Amygdala (tissue), 56 donors: ENCODE results near the gene ARHGAP15.

ENCODE experiments used
- DNase-seq, 56 donors: peaks; one replicate each; lab custom pipeline; 2025; lab: John Stamatoyannopoulos, UW

ARHGAP15 gene

DNA sequence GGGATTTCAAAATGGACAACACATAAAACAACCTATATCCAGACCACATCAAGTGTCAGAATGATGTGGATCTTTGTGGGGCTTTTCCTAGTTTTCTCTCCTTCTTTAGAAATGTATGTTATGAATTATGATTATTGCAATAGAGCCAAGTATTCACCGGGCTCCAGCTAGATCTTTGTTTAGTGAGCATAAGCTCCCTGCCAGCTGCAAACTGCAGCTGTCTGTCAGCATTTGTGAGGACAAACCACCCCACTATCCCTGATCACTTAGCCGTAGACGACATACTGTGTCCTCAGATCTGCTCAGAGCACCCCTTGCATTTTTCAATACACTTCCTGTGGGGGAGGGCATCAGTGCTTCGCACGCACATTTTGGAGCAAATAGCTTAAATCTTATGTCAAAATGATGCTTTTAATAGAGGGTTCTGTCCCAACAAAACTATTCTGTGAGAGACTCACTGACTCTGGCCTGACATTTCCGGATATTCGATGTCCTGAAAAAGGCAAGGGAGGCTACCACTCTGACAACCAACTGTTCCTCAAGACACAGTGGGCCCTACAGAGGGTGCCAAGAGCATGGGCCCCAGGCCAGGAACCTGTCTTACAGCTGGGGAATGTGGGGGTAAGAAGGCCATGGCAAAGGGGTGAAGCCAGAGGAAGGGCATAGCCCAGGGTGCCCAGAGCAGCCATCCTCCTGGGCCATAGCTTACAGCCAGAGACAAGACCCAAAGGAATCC lies 346.0 kb downstream of the ARHGAP15 start:
- peak in 1 of 56 donors; percentile 2 for DNase-seq

DNA sequence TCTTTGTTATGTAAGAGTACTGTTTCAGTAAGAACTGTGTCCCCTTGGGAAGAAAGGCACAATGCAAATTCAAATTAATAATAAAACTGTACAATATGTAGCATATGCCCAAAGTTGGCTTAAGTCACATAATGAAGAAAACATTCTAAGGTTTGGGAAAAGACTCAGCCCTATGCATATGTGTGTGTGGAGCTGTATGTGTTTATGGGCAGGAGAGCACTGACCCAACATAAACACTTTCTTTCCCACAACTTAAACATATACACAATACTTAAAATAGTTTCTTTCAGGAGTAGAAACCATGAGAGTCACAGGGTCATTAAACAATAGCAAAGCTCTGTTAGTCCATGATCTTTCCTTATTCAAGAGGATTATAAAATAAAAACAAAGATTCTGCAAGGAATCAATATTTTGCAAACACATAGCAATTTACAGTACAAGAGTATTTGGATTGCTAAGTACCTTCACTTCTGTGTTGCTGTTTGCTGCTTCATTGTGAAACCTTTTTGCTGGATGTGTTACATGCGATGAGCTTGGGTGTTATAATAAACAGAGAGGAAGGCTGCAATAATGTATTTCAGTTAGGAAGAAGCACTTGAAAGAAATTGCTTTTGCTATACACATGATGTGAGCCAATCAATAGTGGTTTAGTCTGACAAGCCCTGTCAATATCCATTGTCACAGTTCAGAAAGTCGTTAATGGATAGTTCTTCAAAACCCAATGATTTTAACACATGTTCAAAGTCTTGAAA lies 347.3 kb downstream of the ARHGAP15 start:
- DNase-seq, result no peak

DNA sequence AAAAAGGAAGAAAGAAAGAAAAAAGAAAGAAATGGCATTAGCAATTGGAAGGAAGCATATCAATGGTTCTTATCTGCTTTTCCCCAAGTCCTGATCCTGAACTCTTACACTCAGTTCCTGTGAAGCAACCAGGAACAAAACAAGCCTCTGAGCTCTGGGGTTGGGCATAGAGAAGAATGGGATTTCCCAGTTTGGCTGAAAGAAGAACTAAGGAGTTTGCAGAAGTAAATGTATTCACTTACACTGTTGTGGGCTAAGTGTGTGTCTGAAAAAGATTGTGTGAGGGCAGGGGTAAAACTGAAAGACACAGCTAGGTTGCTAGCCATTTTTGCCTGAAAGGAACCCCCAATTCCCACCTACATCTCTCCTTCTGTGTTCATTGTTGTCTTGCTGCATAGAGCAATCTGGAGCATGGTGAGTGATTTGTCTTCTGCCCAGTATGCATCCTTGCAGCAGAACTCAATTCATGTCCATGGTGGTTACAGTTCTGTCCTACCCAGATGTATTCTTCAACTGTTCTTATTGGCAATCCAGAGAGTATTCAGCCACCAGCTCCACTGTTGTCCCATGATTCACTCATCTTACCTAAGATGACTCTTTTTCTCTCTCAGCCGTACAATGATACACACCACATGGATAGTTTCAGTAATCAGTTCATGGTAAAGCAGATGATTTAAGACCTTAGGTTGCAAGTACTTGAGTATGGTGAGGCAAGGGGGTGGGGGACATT lies 348.7 kb downstream of the ARHGAP15 start:
- DNase-seq, result no peak

DNA sequence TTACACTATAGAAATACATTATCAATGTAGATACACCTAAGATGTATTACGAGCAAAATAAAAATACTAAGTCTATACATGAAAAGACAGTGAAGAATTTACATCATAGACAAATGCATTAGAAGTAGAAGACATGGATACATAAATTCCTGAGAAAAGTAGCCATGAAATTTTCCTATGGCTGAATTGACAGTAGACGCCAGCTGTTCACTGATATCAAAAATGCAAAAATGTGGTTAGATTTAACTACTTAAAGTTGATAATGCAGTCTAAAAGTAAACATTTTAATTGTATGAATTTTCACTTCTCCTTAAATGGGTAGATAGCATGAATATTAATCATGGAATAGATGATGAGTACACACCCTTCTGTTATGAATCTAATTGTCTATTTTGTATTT lies 350.9 kb downstream of the ARHGAP15 start:
- DNase-seq, result no peak

DNA sequence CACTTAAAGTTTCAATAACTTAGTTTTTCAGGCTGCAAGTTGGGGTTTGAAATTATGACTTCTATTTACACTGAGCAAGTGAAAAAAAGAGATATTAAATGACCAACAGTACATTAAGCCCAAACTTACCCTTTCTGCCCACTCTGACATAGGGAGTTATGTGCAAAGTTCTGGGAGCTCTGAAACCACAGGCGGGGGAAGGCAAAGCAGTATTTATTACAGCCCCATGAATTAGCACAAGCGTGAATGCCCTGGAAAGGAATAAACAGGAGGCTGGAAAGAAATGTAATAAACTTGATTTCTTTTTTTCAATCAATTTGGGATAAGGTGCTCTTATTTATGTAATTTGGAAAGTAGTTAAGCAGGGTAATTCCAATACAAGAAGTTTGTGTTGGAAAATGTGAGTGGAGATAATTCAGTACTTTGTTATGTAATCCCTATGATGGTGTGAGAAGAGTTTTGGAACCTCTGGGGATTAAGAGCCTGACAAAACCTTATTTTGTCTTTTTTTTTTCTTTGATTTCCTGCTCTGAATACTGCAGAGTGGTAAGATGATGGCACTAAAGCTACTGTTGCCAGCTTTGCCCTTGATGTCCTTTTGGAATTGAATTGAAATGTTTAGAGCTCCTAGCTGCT lies 351.5 kb downstream of the ARHGAP15 start:
- DNase-seq, result no peak

DNA sequence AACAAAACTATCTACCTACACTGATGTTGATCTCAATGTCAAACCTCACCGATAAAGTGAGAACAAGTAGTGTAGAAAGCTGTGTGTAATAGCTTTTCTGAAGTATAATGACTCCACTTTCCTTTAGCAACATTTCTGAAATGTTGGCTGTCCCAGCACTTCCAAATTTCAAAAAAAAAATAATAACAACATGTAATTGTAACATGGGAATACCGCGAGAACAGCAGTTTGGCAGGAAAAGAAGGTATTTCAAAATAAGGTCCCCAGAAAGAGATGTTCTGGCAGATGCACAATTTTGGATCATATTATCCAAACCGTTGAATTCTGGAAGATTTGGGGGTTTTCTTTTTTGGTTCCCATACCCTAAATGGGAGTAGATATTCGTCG lies 352.0 kb downstream of the ARHGAP15 start:
- no peak for DNase-seq

DNA sequence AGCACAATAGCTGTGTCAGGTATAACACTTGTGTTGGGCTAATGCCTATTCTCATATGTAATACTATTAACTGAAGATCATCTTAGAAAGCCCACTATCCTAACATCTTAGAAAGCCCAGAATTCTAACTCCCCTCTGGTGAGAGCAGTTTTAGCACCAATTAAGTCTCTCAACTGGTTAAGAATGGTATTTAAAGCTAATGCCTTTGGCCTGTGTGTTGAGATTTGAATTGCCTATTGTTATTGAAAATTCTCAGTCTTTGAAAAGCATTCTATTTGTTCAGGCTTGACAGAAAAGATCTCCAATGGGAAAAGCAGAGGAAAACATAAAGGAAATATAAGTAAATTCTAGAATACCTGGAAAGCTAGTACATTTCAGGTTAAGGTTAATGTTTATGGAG lies 352.5 kb downstream of the ARHGAP15 start:
- DNase-seq, result no peak

DNA sequence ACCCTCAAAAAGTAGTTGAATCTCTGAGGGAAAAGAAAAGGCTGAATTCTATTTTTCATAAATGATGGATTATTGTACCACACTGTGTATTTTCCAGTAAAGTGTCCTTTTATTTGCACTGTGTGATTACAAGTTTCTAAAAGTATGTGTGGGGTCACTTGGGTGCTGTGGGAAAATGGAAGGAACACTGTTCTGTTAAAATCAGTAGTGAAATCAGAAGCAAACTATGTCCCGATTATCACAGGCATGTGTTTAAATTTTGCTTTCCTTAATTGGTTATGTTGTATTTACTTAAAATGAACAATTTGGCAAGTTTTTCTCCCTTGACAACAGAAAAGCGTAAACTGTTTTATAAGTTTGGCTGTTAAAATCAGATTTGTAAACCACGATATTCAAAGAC lies 353.1 kb downstream of the ARHGAP15 start:
- no peak for DNase-seq

DNA sequence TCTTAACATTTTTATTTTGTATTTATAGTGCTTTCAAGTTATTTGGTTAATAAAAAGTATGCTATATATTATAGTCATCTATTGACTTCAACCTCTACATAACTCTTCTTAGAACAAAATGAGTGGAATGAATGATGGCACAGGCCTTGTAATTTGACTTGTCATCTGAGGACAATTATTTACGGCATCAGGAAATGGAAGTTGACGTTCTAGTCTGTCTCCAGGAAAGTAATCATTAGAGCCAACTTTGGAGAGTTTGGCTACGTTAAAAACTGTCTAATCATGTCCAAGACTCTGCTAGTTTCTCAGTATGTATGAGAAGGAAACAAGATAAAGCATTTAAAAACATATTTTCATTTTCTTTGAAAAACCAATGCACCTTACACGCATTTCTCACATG lies 353.6 kb downstream of the ARHGAP15 start:
- DNase-seq, result no peak

DNA sequence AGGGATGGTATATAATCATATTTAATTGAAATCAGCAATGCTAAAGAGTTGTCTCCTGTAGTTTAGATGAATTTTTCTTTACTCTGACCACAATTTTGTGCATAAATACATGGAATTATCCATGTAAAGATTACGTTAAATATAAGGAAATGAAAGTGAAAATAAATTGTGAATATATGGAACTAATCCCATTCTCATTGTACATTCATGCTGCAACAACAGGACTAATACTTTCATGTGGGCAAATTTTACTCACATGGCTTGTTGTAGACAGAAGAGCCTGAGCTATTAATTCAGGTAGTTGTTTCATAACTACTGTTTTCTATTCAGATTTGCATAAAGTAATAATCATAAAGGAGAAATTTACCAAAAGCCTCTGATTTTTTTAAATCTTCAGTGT lies 357.8 kb downstream of the ARHGAP15 start:
- DNase-seq, result no peak

DNA sequence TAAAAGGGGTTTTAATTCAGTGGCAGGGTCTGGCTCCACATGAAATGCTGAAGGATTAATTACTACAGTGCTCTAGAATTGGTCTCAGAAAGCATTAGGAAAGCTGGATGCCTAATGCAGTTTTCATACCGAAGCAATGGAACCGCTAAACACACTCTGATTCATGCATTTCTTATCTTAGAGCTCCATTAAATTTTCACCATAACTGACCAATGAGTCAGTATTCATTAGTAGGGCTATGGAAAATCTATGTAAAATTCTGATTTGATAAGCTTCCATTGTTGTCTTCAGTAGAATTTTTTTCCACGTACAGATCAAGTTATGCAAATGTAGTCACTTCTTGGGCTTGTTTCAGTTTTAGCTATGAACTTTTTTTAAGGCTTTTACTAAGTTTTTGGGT lies 359.9 kb downstream of the ARHGAP15 start:
- no peak for DNase-seq

DNA sequence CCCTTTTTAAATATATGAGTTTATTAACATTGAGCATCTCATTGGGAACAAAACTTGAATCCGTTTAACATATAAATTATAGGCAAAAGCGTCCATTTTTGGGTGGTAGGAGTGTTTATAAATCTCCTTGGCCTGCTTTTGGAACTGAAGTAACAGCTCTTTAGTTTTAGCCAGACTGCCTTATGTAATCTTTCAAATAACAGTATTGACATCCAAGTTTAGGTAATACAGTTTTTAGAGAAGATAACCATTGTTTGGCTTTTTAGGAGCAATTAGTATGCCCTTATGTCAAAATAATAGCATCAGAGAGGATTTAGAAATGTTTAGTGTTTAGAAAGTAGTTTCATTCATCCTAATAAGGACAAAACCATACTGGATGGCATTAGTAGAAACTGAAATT lies 361.9 kb downstream of the ARHGAP15 start:
- no peak for DNase-seq

DNA sequence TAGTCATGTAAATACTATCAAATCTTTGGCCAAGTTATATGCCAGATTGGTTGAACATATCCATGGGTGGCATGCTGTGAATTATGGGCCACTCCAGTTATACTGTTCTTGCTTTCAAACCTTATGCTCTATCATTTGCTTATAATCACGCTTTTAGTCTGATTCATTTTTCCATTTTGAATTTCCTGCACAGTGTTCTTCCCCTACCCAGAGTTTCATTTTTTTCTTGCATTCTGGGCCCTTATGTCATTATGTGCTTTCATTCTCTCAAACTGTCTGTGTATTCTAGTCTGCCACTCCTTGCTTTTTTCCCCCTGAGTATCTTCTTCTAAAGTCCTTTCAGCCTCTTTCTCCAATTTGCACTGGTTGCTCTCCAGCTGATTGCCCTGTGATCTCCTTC lies 364.1 kb downstream of the ARHGAP15 start:
- no peak for DNase-seq

DNA sequence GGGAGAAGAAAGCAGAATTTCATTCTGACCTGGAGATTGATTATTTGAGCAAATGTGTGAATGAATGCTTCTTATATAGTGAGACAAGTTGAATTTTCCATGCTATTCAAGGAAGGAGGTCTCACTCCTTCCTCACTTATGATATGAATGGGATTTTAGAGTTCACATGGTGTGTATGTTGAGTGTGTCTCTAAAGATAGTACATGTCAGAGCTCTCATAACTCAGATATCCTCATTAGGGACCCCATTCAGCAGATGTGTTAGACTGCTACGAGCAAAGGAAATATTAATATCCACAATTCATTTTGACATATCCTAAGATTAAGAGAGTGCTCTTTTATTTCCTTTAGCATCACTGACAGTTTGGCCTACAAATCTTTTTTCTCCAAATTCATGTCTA lies 368.5 kb downstream of the ARHGAP15 start:
- DNase-seq, result no peak

DNA sequence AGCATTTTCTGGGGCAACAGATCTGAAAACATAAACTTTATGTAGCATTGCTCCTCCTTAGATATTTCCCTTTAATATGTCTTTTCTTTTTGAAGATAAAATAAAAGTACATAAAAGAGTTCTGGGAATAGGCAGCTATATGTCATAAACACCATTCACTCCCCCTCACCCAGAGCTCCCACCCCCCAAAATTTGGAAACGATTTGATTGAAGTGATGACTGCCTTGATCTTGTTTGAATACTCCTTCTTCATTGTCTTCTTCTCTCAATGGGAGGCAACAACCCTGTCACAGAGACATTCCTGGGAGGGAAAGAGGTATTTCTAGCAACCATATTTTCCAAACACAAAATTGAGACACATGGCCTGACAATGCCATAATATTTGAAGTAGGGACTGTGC lies 369.3 kb downstream of the ARHGAP15 start:
- no peak for DNase-seq

DNA sequence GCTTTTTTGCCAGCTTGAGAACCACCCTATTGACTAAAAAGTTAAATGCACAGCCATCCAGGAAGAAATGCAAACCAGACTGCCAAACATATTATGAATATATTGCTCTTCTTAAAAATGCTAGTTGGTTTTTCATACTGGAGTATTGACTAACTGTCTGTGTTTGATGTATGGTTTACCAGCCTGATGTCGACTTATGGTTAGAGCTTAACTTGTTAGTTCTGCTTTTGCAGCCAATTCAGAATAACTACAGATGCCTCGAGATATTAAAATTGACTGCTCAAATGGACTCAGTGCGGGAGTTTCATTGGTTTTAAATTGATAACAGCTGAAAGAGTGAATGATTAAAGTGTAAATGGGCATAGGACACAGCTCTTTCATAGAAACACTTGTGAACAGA lies 369.8 kb downstream of the ARHGAP15 start:
- DNase-seq, result no peak

DNA sequence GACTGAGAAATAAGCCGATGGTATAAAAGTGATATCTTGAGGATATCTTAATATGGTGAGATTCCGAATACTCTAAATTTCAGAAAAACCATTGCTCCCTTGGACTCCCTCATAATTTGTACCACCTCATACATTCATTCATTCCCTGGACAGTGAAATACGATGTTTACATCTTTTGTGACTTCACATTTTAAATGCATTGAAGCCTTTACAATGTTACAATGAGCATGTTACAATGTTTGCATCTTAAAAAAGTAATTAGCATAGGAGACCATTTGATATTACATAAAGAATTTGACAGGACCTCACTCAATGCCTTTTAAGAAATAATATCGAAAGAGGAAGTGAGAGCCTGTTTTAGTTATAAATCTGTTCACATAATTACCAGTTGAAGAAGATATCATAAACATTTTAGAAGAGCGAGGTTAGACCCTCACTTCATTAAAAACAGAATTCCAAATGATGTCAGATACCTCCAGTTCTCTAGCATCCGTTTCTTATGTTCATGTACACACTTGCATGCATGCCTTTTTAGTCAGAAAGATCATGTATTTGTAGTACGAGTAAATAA lies 372.0 kb downstream of the ARHGAP15 start:
- DNase-seq, result no peak

DNA sequence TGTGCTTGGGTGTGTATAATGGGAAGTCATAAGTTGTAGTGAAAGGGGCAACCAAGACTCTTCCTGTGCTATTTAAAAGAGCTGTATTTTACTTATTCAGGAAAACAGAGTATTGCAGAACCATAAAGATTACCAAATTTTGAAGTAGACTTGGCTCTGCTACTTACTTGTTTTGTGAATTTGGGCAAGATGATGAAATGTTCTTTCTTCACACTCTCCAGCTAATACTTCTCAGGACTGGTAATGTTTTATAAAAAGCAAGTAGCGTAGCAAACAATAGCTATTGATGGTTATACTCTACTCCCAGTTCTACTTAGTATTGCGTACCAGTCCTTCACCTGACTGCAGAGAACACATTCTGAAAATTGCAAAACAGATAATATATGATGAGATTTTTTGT lies 374.1 kb downstream of the ARHGAP15 start:
- no peak for DNase-seq

DNA sequence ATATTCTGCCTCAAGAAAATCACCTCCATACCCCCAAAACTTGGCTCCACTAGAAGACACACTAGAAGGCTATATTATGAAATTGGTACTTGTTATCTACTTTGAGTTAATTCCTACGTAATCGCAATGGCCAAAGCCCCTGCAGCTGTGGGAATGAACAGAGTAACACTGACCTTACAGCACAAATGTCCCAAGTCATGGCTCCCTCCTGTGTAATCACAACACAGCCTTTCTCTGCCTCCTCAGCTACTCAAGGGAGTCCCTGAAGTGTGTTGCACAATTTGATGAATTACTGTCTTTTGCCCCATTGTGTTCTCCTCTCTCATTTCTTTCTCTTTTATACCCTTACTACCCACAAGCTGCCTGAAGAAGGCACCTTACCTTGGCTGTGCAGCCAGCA lies 375.2 kb downstream of the ARHGAP15 start:
- no peak for DNase-seq

DNA sequence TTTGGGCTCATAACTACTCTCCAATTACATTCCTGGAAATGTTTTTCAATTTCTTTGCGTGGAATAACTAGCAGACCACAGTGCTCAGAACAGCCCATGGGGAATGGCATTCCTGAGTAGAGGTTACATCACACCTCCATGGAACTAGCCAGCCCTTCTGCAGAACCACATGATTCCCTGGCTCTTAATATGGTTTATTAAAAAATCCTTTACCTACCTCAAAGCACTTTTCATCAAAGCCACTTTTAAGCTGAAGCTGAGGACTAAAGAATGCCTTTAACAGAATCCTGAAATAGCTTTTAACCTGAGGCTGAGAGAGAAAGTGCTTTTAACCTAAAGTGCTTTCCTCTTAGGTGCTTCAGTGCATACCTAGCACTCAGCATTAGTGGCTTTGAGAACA lies 376.3 kb downstream of the ARHGAP15 start:
- DNase-seq, result no peak

DNA sequence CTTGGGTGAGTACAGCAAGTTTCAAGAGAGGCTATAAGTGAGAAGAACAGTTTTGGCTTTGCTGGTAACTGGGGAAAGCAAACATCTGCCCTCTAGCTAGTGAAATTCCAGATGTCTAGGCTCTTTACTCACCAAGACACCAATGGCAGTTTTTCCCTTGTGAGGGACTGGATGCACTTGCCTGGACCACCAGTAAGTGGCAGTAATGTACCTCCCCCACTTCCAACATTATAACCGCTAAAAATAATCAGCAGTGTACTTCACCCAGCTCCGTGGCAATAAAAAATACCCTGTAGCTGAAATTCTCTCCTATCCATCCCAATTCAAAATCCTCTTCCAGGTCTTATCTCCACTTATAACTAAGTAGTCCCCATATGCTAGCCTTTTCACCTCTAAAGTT lies 383.9 kb downstream of the ARHGAP15 start:
- DNase-seq, result peak in 18 of 56 donors; percentile 0 to 43 (median 3)
